AG04450 (cell line): Measurements from ENCODE around the gene TFDP1. TPM values are rescaled to one million over a fixed set of nuclear protein-coding genes. Genes with fewer than 3 reads are reported as not detected.

ENCODE experiments used
- CTCF ChIA-PET: fragments of 300-600, 350-600 bp; formaldehyde crosslinking; extraction: SDS; loops from one replicate; lab custom pipeline; 2022; ENCODE audit warnings: antibody characterized with exemption, inconsistent platforms; lab: Charles Lee
- POLR2A ChIA-PET: fragments of 350-600 bp; formaldehyde crosslinking; extraction: SDS; loops from one replicate; lab custom pipeline; 2021; ENCODE audit warnings: antibody characterized with exemption, inconsistent platforms; lab: Yijun Ruan, JAX
- DNase-seq: peaks from one replicate; pipeline ENCODE4 v3.0.0-alpha.2; 2011; ENCODE audit warnings: low read depth, low spot score
- H3K27ac ChIP-seq: one replicate; pipeline ENCODE4 v1.5.1; 2012; ENCODE audit warnings: low read depth, low read length, control low read depth
- H3K27me3 ChIP-seq: one replicate; pipeline ENCODE4 v1.6.0; 2012; ENCODE audit warnings: low read length; ENCODE audit not compliant: control insufficient read depth, insufficient read depth
- H3K4me3 ChIP-seq: 2 replicates; pipeline ENCODE4 v1.5.1; 2011; ENCODE audit warnings: mild to moderate bottlenecking, low read depth, low read length, control low read depth
- H3K9me3 ChIP-seq: 2 replicates; pipeline ENCODE4 v1.5.1; 2012; ENCODE audit warnings: low read length; ENCODE audit not compliant: control insufficient read depth, insufficient read depth
- polyA plus RNA-seq: library from polyadenylated mRNA; depleted of rRNA; stranded (reverse); fragments of >200 nt; gene quantifications from 2 replicates; pipeline ENCODE4 v1.2.3, GENCODE V29; 2011
- TF ChIP-seq, protein P1 (sequence below): IDR thresholded peaks from 2 replicates; pipeline ENCODE4 v1.5.1; 2011; ENCODE audit warnings: low read depth, low read length, control low read depth, inconsistent platforms

Gene TFDP1
- polyA plus RNA-seq, 1 experiment = 79.7 TPM

DNA sequence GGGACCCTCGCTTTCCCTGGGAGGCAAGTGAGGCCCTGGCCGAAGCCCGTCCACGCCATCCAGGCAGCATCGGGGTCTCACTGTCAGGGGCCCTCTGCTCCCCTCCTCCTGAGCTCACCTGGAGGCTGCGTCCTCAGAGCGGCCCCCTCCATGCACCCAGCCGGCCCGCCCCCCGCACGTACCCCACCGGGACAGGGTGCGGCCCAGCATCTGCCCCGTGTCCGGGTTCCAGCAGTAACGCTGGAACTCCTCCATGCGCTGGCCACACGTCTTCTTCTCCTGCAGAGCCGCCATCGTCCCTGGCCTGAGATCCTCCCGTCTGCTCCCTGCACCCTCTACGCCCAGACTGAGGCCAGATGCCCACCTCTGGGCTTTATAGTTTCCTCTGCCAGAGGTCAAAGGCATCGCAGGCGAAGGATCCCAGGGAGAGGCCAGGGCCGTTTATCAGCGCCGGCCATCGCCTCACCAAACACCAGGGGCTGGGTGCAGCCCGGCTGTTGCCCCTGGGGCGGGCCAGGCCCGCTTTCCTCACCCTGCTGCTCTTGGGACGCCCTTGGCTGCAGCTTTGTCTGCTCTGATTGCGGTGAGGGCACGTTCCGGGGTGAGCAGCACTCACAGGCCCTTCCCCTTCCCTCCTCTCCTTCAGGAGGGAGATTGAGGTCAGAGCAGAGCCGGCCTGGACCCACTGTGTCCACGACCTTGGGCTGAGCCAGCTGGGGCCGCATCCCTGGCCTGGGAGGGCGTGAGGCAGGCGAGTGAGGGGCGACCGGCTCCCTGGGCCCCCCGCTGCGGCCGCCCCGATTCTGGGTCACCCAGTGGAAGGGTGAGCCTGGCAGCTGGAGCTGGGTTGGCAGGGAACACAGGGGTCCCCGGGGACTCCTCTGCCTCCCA, 73.5 kb downstream of the TFDP1 start, which contains the start of gene ATP4B:
ATP4B (minus strand) TSS at position 348 of the 891 bp plus-strand sequence; CDS start at position 294, 54 bp downstream.
- H3K9me3 ChIP-seq = peaks cover 3% of the 10 kb centered on the region
- no peak within 1 kb of the TSS for H3K27ac ChIP-seq
- no peak for DNase-seq
- POLR2A ChIA-PET = no interaction called here
- H3K4me3 ChIP-seq = no peak within 1 kb of the TSS
- peaks cover 4% of the 10 kb centered on the region for H3K27me3 ChIP-seq
- TF ChIP-seq, protein P1, sequence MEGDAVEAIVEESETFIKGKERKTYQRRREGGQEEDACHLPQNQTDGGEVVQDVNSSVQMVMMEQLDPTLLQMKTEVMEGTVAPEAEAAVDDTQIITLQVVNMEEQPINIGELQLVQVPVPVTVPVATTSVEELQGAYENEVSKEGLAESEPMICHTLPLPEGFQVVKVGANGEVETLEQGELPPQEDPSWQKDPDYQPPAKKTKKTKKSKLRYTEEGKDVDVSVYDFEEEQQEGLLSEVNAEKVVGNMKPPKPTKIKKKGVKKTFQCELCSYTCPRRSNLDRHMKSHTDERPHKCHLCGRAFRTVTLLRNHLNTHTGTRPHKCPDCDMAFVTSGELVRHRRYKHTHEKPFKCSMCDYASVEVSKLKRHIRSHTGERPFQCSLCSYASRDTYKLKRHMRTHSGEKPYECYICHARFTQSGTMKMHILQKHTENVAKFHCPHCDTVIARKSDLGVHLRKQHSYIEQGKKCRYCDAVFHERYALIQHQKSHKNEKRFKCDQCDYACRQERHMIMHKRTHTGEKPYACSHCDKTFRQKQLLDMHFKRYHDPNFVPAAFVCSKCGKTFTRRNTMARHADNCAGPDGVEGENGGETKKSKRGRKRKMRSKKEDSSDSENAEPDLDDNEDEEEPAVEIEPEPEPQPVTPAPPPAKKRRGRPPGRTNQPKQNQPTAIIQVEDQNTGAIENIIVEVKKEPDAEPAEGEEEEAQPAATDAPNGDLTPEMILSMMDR = no peak
- CTCF ChIA-PET = no interaction called here

DNA sequence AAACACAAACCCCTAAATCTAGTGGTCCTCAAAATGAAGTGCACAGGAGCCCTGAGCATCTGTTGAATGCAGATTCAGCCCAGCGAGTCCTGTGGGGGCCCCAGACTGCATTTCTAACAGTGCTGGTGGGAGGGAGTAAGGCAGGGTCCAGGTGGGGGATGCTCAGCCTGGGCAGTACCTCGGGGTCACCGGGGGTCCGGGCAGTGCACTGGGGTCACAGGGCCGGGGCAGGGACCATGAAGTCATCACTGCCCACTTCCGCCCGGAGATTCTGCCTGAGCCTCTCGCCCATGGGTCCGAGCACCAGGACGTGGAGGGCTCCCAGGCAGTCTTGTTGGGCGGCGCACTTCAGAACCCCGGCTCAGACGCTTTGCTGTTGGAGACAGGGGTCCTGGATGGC, 74.3 kb downstream of the TFDP1 start:
- H3K27ac ChIP-seq = no peak overlapping the region
- H3K27me3 ChIP-seq = peaks cover 4% of the 10 kb centered on the region
- no peak for DNase-seq
- H3K4me3 ChIP-seq = no peak overlapping the region
- H3K9me3 ChIP-seq = peaks cover 3% of the 10 kb centered on the region
- TF ChIP-seq, protein P1 = no peak
- ChIA-PET POLR2A (no interaction called here), CTCF (no interaction called here)

DNA sequence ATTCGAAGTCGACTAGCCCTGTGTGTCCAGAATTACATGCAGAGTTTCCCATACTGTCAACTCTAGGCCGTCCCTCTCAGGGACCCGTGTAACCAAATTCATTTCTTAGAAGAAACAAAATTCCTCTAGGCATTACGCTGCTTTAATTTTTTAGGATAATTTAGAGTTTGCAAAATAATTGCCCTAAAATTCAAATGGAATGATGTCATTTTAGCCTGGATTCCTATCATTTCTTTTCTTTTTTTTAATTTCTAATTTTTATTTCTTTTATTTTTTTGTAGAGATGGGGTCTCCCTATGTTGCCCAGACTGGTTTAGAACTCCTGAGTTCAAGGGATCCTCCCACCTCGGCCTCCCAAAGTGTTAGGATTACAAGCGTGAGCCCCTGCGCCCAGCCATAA, 74.8 kb downstream of the TFDP1 start:
- TF ChIP-seq, protein P1 = no peak
- ChIA-PET CTCF (no interaction called here), POLR2A (no interaction called here)
- Histone ChIP-seq H3K4me3 (no peak overlapping the region), H3K27me3 (peaks cover 4% of the 10 kb centered on the region), H3K27ac (no peak overlapping the region), H3K9me3 (peaks cover 3% of the 10 kb centered on the region)
- no peak for DNase-seq

DNA sequence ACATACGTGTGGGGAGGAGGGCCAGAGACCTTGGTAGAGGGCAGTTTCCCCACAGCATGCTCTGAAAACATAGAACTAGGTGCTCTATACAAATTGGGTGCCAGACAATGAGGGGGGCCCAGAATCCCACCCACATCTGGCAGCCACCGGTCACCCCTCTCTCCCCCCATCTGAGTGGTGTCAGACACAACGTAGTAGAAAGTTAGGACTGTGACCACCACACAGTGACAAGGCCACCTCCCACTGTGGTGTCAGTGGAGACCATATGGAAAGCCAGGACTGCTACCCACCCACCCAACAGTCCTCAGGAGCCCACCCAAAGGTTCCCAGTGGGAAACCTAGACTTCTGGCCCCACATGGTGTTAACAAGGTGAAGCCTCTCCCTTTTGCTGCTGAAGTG, 75.5 kb downstream of the TFDP1 start:
- ChIA-PET POLR2A (no interaction called here), CTCF (no interaction called here)
- Histone ChIP-seq H3K4me3 (no peak overlapping the region), H3K9me3 (peaks cover 3% of the 10 kb centered on the region), H3K27ac (no peak overlapping the region), H3K27me3 (peaks cover 6% of the 10 kb centered on the region)
- TF ChIP-seq, protein P1 = no peak
- DNase-seq = no peak

DNA sequence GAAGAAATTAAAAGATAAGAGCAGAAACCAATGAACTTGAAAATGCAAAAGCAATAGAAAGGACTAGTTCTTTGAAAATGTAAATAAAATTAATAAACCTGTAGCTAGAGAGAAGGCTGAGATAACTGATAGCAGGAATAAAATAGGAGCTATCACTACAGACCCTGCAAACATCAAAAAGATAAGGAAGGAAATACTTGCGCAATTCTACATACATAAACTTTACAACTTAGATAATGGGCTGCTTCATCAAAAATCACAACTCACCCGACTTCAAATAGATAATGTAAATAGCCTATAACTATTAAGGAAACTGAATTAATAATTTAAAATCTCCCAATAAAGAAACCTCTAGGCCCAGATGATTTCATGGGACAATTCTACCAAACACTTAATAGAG, 77.0 kb downstream of the TFDP1 start:
- CTCF ChIA-PET = no interaction called here

More for the DNA sequence above, 77.0 kb downstream of the TFDP1 start:
- H3K9me3 ChIP-seq = peaks cover 12% of the 10 kb centered on the region
- H3K27ac ChIP-seq = no peak overlapping the region
- POLR2A ChIA-PET = no interaction called here
- DNase-seq = no peak
- H3K27me3 ChIP-seq = peaks cover 6% of the 10 kb centered on the region
- H3K4me3 ChIP-seq = no peak overlapping the region
- TF ChIP-seq, protein P1 = no peak
